Endothelial cell of umbilical vein (primary cell): ENCODE results near the gene HOXB6. TPM values are rescaled to one million over a fixed set of nuclear protein-coding genes. Genes with fewer than 3 reads are reported as not detected.

ENCODE experiments used
- BruUV-seq: library from RNA; stranded (reverse); fragments of 400-500 nt; replicated peaks from 2 replicates; lab custom pipeline; 2021; lab: Mats Ljungman, UMichigan
- CTCF ChIA-PET: fragments of 300-600, 350-600 bp; sonication (Branson Sonifier 250); formaldehyde crosslinking; loops from one replicate; lab custom pipeline; 2021; ENCODE audit warnings: antibody characterized with exemption, inconsistent platforms; lab: Charles Lee
- POLR2A ChIA-PET: fragments of 300-600, 350-600 bp; sonication (Branson Sonifier 250); formaldehyde crosslinking; loops from one replicate; lab custom pipeline; 2021; ENCODE audit warnings: antibody characterized with exemption, inconsistent platforms; lab: Charles Lee
- DNase-seq: peaks from one replicate; pipeline ENCODE4 v3.0.0-alpha.2; 2011; ENCODE audit warnings: low read depth, low spot score
- FAIRE-seq: peaks from 2 replicates; lab custom pipeline; 2011; peaks lifted over from hg19 to GRCh38; lab: Jason Lieb, UNC
- H2AFZ ChIP-seq: 2 replicates; pipeline ENCODE4 v1.6.0; 2012; ENCODE audit warnings: low read depth, low read length, control low read depth, inconsistent platforms
- H3K27ac ChIP-seq: 2 replicates; pipeline ENCODE4 v1.5.1; 2011; ENCODE audit warnings: low read depth, mild to moderate bottlenecking, control low read depth, low read length, moderate library complexity; ENCODE audit not compliant: insufficient read depth
- H3K27me3 ChIP-seq, 2 experiments: 2 replicates each; pipeline versions ENCODE4 v1.6.0 to v1.6.1; 2011; ENCODE audit warnings: low read length in 2 of 2, mixed read lengths in 1 of 2; ENCODE audit not compliant: control insufficient read depth in 2 of 2, insufficient read depth in 2 of 2
- H3K36me3 ChIP-seq, 2 experiments: 2 replicates in 1 of 2; 3 replicates in 1 of 2; pipeline ENCODE4 v1.5.1; 2011; ENCODE audit warnings: low read length in 2 of 2, mild to moderate bottlenecking in 1 of 2, moderate library complexity in 1 of 2; ENCODE audit not compliant: control insufficient read depth in 2 of 2, insufficient read depth in 2 of 2; ENCODE audit errors: extremely low read depth in 1 of 2
- H3K4me1 ChIP-seq: 3 replicates; pipeline ENCODE4 v1.5.1; 2011; ENCODE audit warnings: mild to moderate bottlenecking, low read length; ENCODE audit not compliant: control insufficient read depth, insufficient read depth; ENCODE audit errors: extremely low read depth
- H3K4me2 ChIP-seq: 2 replicates; pipeline ENCODE4 v1.6.1; 2011; ENCODE audit warnings: low read length, control low read depth, mixed read lengths; ENCODE audit not compliant: insufficient read depth
- H3K4me3 ChIP-seq, 3 experiments: fragments of 200-600 bp in 1 of 3; sonication (generic), shearing (Covaris generic) in 1 of 3; replicated peaks in 1 of 3; 2 replicates each; pipeline ENCODE4 v1.5.1; 2011 to 2016; ENCODE audit warnings: control low read depth in 3 of 3, low read length in 3 of 3, mild to moderate bottlenecking in 2 of 3, inconsistent platforms in 1 of 3, low read depth in 1 of 3, moderate library complexity in 1 of 3; ENCODE audit not compliant: insufficient read depth in 1 of 3
- H3K79me2 ChIP-seq: 2 replicates; pipeline ENCODE4 v1.6.0; 2012; ENCODE audit warnings: low read length, inconsistent platforms; ENCODE audit not compliant: control insufficient read depth, insufficient read depth
- H3K9ac ChIP-seq: replicated peaks from 2 replicates; pipeline ENCODE3; 2011; ENCODE audit warnings: low read length, control low read depth; ENCODE audit not compliant: insufficient read depth; ENCODE audit errors: extremely low read depth
- H3K9me1 ChIP-seq: replicated peaks from 3 replicates; pipeline ENCODE4 v1.6.0; 2011; ENCODE audit warnings: mild to moderate bottlenecking, low read length; ENCODE audit not compliant: control insufficient read depth, insufficient read depth; ENCODE audit errors: extremely low read depth
- H3K9me3 ChIP-seq: replicated peaks from 2 replicates; pipeline ENCODE4 v1.5.1; 2012; ENCODE audit warnings: low read length, inconsistent platforms; ENCODE audit not compliant: control insufficient read depth, insufficient read depth
- H4K20me1 ChIP-seq: replicated peaks from 2 replicates; pipeline ENCODE3; 2011; ENCODE audit warnings: mild to moderate bottlenecking, low read length; ENCODE audit not compliant: control insufficient read depth, insufficient read depth; ENCODE audit errors: extremely low read depth
- CTCF ChIP-seq, 2 donors: IDR thresholded peaks; 1 replicate in 1 of 2; 2 replicates in 1 of 2; pipeline ENCODE4 v1.5.1; 2011; ENCODE audit warnings: low read length in 2 of 2, mild to moderate bottlenecking in 2 of 2, moderate library complexity in 2 of 2, control low read depth in 1 of 2, inconsistent platforms in 1 of 2, low read depth in 1 of 2; ENCODE audit not compliant: insufficient read depth in 1 of 2; ENCODE audit errors: extremely low read depth in 1 of 2
- EZH2 ChIP-seq: IDR thresholded peaks from 2 replicates; pipeline ENCODE4 v1.6.1; 2012; ENCODE audit warnings: borderline replicate concordance, low read depth, mild to moderate bottlenecking, moderate library complexity, low read length, inconsistent platforms; ENCODE audit not compliant: severe bottlenecking
- FOS ChIP-seq: IDR thresholded peaks from 2 replicates; pipeline ENCODE4 v1.6.1; 2011; ENCODE audit warnings: mild to moderate bottlenecking, low read length, moderate library complexity, borderline replicate concordance; ENCODE audit not compliant: insufficient read depth
- GATA2 ChIP-seq: IDR thresholded peaks from 2 replicates; pipeline ENCODE4 v1.7.0; 2011; ENCODE audit warnings: low read depth, mild to moderate bottlenecking, moderate library complexity, mixed read lengths, low read length; ENCODE audit not compliant: insufficient read length, insufficient read depth
- JUN ChIP-seq: IDR thresholded peaks from 2 replicates; pipeline ENCODE4 v1.6.1; 2011; ENCODE audit warnings: borderline replicate concordance, low read depth; ENCODE audit not compliant: insufficient read length, insufficient read depth
- MYC ChIP-seq: IDR thresholded peaks from one replicate; pipeline ENCODE4 v1.6.1; 2011; ENCODE audit warnings: mild to moderate bottlenecking, low read depth, low read length
- POLR2A ChIP-seq: IDR thresholded peaks from 2 replicates; pipeline ENCODE4 v1.6.1; 2012; ENCODE audit warnings: low read depth, mild to moderate bottlenecking, control low read depth, low read length
- POLR2AphosphoS5 ChIP-seq: IDR thresholded peaks from 2 replicates; pipeline ENCODE4 v1.6.1; 2012; ENCODE audit warnings: low read depth, mild to moderate bottlenecking, control low read depth, low read length, moderate library complexity; ENCODE audit not compliant: insufficient read depth
- dilution Hi-C: fragments of 300-500 bp; cut with MboI; formaldehyde crosslinking; loops from one replicate; pipeline ENCODE4 v1.15.0; 2019; ENCODE audit warnings: low sequenced_read_pairs; ENCODE audit not compliant: extremely low pct_ligation_motif_present
- intact Hi-C: fragments of 100-400 bp; cut with micrococcal nuclease; formaldehyde crosslinking; loops from one replicate; pipeline ENCODE4 v1.10.0; 2022
- polyA plus RNA-seq, 4 experiments: library from polyadenylated mRNA; depleted of rRNA in 3 of 4; stranded (reverse) in 3 of 4; unstranded in 1 of 4; fragments of >200 nt; gene quantifications; 2 replicates each; pipeline versions ENCODE4 v1.2.1 to v1.2.3, GENCODE V29; 2011 to 2012; ENCODE audit warnings: missing spikeins in 1 of 4
- total RNA-seq: library from RNA; stranded (reverse); gene quantifications from 2 replicates; pipeline ENCODE4 v1.2.3, GENCODE V29; 2021
- TF ChIP-seq, protein P1 (sequence below): IDR thresholded peaks from 2 replicates; pipeline ENCODE4 v1.6.1; 2011; ENCODE audit not compliant: insufficient read depth, insufficient read length

The HOXB6 gene
- total and polyA plus RNA-seq, 2 donors (not counting 3 experiments of a cell fraction or from before 2014, with no cell fraction given), result 8.8 to 24.0 TPM

DNA sequence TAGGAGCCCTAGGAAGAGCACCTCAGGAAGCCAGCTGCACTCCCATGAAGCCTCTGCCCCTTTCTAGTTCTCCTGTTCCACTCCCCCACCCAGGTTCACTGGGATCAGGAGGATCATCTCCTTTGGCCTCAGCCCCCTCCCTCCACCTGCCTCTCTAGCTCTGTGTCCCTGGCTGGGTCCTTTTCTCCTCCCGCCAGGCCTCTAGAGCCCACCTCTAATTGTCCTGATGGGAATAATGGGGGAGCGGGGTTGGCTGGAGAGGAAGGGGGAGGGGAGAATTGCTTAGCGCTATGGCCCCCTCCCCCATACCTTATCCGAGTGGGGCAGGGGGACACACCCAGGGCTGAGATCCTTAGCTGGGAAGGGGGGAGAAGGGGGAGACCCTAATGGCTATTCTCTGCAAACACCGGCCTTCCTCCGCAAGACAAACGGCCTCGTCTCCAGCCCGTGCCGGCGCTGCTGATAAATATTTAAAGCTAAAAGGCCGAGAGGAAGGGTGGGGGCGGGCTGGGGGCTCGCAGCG lies 5.0 kb upstream of the HOXB6 start:
- DNase-seq (no peak), FAIRE-seq (no peak)
- Histone ChIP-seq H3K4me3 (peak overlapping the region; percentile 52 to 78 (median 70)), H3K27me3 (peaks cover 1 to 2% of the 10 kb centered on the region in 2 experiments), H3K27ac (no peak overlapping the region), H3K9me3 (no peaks in the 10 kb centered on the region), H2AFZ (peak overlapping the region; percentile 43), H3K4me1 (peaks cover 38% of the 10 kb centered on the region), H3K79me2 (peaks cover 19% of the 10 kb centered on the region), H4K20me1 (no peaks in the 10 kb centered on the region), H3K9ac (peak overlapping the region; percentile 83), H3K9me1 (no peaks in the 10 kb centered on the region), H3K36me3 (no peaks in the 10 kb centered on the region), H3K4me2 (peak overlapping the region; percentile 85)
- intact Hi-C loops (no loop called here), dilution Hi-C loops (no loop called here)
- CTCF ChIA-PET, result interaction anchor here (0.6 to 1.3 kb wide), 8 partner anchors 8 to 302 kb away, joined by 3 read pairs; no protein-coding TSS in a partner anchor
- no peak for TF ChIP-seq POLR2A
- no TSS peak for BruUV-seq
- POLR2A ChIA-PET, result interaction anchor here (0.7 to 1.5 kb wide), 3 partner anchors 15 to 1680 kb away, joined by 3 read pairs; no protein-coding TSS in a partner anchor

DNA sequence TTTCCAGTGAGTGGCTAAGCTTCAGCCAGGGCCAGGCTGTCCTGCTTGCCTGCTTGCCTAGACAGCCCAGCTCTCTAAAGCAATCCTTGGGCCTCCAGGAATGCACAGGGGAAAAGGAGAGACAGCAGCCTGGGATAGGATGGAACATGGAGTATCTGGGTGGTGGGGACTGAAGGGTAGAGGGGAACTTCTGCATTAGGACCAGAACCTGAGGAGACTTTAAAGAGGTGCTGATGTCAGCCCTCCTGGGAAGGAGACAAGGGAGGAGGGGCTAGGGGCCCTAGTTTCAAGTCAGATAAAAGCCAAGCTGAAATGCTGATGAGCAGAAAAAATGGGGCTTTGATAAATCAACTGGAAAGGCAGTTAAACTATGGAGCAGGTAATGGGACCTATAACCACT lies 4.2 kb upstream of the HOXB6 start:
- H3K9me3 ChIP-seq, result no peaks in the 10 kb centered on the region
- no peak overlapping the region for H3K9ac ChIP-seq
- intact Hi-C loops (no loop called here), dilution Hi-C loops (no loop called here)
- POLR2A ChIA-PET, result interaction anchor here (1.5 kb wide), 1 partner anchor 39 kb away, joined by 3 read pairs; no protein-coding TSS in a partner anchor
- DNase-seq, result no peak
- TF ChIP-seq EZH2, result no peak
- no peak for TF ChIP-seq JUN
- TF ChIP-seq GATA2, result no peak
- no peak for TF ChIP-seq FOS
- no peak for TF ChIP-seq POLR2A
- TF ChIP-seq, protein P1, sequence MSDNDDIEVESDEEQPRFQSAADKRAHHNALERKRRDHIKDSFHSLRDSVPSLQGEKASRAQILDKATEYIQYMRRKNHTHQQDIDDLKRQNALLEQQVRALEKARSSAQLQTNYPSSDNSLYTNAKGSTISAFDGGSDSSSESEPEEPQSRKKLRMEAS, result no peak
- no peak for TF ChIP-seq CTCF (IDR thresholded peaks at IDR 0.05; ENCODE audit: extremely low read depth in 1 of 2, insufficient read depth in 1 of 2, low read depth in 1 of 2, low read length in 2 of 2)
- no peak for TF ChIP-seq MYC
- TF ChIP-seq POLR2AphosphoS5, result no peak
- no peaks in the 10 kb centered on the region for H4K20me1 ChIP-seq
- H3K4me2 ChIP-seq, result peak overlapping the region; percentile 85
- H3K79me2 ChIP-seq, result peaks cover 26% of the 10 kb centered on the region
- no peaks in the 10 kb centered on the region for H3K27me3 ChIP-seq
- peaks cover 33% of the 10 kb centered on the region for H3K4me1 ChIP-seq
- no peak overlapping the region for H3K4me3 ChIP-seq
- H3K36me3 ChIP-seq, result no peaks in the 10 kb centered on the region
- no peak overlapping the region for H2AFZ ChIP-seq
- CTCF ChIA-PET, result interaction anchor here (0.9 to 1.3 kb wide), 6 partner anchors 8 to 301 kb away, joined by 3 read pairs; no protein-coding TSS in a partner anchor
- BruUV-seq, result no TSS peak
- H3K27ac ChIP-seq, result no peak overlapping the region
- H3K9me1 ChIP-seq, result no peaks in the 10 kb centered on the region
- FAIRE-seq, result no peak
